Activated CD4-positive, CD25-positive, alpha-beta regulatory T cell treated with anti-CD3 and anti-CD28 coated beads, Interleukin-2, amount 50 U/mL, for 24 hours (primary cell): ENCODE measurements around the gene IL4I1.
A peak's percentile ranks its signal among the peaks of the same experiment; 100 is the strongest.

Source experiments
- ATAC-seq, 2 donors: fragments of 150-1000 bp; cut with Tn5 transposase; one replicate each; pipeline ENCODE4 v1.10.0; 2021; ENCODE audit warnings: mild to moderate bottlenecking in 1 of 2, moderate library complexity in 1 of 2

The IL4I1 gene

GRCh38 chr19:49877879-49878743 is 18.6 kb downstream of the IL4I1 start:
- peak; percentile 70 to 72 for ATAC-seq

- ATAC-seq = peak; percentile 70 to 75
Measured at GRCh38 chr19:49877020-49877878, 19.4 kb downstream of the IL4I1 start, which contains the start of the genes AKT1S1 and TBC1D17. Gene AKT1S1 (minus strand): TSS chr19:49877355. CDS start chr19:49873295, 4,060 bp downstream. Gene TBC1D17 (plus strand): TSS chr19:49877702. CDS start chr19:49877724, 22 bp downstream.

- peak; percentile 55 to 60 for ATAC-seq
Measured at GRCh38 chr19:49876422-49877019, 20.2 kb downstream of the IL4I1 start.

GRCh38 chr19:49875857-49876421 is 20.7 kb downstream of the IL4I1 start:
- ATAC-seq = no peak

GRCh38 chr19:49875177-49875576 is 21.5 kb downstream of the IL4I1 start:
- no peak for ATAC-seq

- ATAC-seq = no peak
Measured at GRCh38 chr19:49874503-49875157, 22.1 kb downstream of the IL4I1 start.

- no peak for ATAC-seq
Measured at GRCh38 chr19:49873834-49874233, 22.9 kb downstream of the IL4I1 start.

- no peak for ATAC-seq
Measured at GRCh38 chr19:49873129-49873521, 23.6 kb downstream of the IL4I1 start.

- no peak for ATAC-seq
Measured at GRCh38 chr19:49872245-49873128, 24.2 kb downstream of the IL4I1 start.

- ATAC-seq = no peak
Measured at GRCh38 chr19:49871349-49871985, 25.2 kb downstream of the IL4I1 start.

GRCh38 chr19:49870309-49870901 is 26.3 kb downstream of the IL4I1 start:
- no peak for ATAC-seq

- ATAC-seq = peak; percentile 84 to 85
Measured at GRCh38 chr19:49869484-49870308, 27.0 kb downstream of the IL4I1 start.

- ATAC-seq = peak; percentile 2
Measured at GRCh38 chr19:49869009-49869483, 27.6 kb downstream of the IL4I1 start.

GRCh38 chr19:49866933-49867782 is 29.5 kb downstream of the IL4I1 start, which contains the start of gene PNKP:
Gene PNKP (minus strand): TSS chr19:49867576. CDS start chr19:49867204, 372 bp downstream.
- peak; percentile 55 to 60 for ATAC-seq

- ATAC-seq = no peak
Measured at GRCh38 chr19:49864890-49865289, 31.8 kb downstream of the IL4I1 start.

GRCh38 chr19:49863935-49864320 is 32.8 kb downstream of the IL4I1 start:
- no peak for ATAC-seq

GRCh38 chr19:49863254-49863934 is 33.3 kb downstream of the IL4I1 start:
- ATAC-seq = no peak
